ENCODE measurements around the gene GLTPD2.
"Not testable (repeated sequence)": the region's sequence is repeated elsewhere in the genome, so short reads cannot be mapped to it uniquely, and the experiment has no call there.

Gene GLTPD2

GRCh38 chr17:4808378-4808767 lies 19.6 kb downstream of the GLTPD2 start:
- DNase-seq, result no peak

- no peak for DNase-seq
Measured at GRCh38 chr17:4810696-4811290, 22.0 kb downstream of the GLTPD2 start.

GRCh38 chr17:4811471-4811870 lies 22.7 kb downstream of the GLTPD2 start:
- DNase-seq, result no peak

GRCh38 chr17:4812690-4813089 lies 23.9 kb downstream of the GLTPD2 start:
- DNase-seq, result no peak

- no peak for DNase-seq
Measured at GRCh38 chr17:4815043-4815675, 26.4 kb downstream of the GLTPD2 start.

- no peak for DNase-seq
Measured at GRCh38 chr17:4816826-4817225, 28.1 kb downstream of the GLTPD2 start.

GRCh38 chr17:4818276-4818675 lies 29.5 kb downstream of the GLTPD2 start:
- DNase-seq, result no peak

- no peak for DNase-seq
Measured at GRCh38 chr17:4822835-4823234, 34.1 kb downstream of the GLTPD2 start.

- no peak for DNase-seq
Measured at GRCh38 chr17:4823373-4824089, 34.8 kb downstream of the GLTPD2 start.

- DNase-seq, result no peak
Measured at GRCh38 chr17:4827399-4827798, 38.6 kb downstream of the GLTPD2 start.

GRCh38 chr17:4832829-4833177 lies 44.0 kb downstream of the GLTPD2 start:
- DNase-seq, result not testable (repeated sequence)

- DNase-seq, result peak; percentile 92
Measured at GRCh38 chr17:4833178-4833940, 44.6 kb downstream of the GLTPD2 start, which contains the start of gene MINK1. Gene MINK1 (plus strand): TSS chr17:4833340. CDS start chr17:4833584, 244 bp downstream.

GRCh38 chr17:4833941-4834680 lies 45.3 kb downstream of the GLTPD2 start:
- DNase-seq, result peak; percentile 69

GRCh38 chr17:4834681-4835020 lies 45.9 kb downstream of the GLTPD2 start:
- no peak for DNase-seq

- DNase-seq, result no peak
Measured at GRCh38 chr17:4836221-4836620, 47.5 kb downstream of the GLTPD2 start.

GRCh38 chr17:4837471-4838308 lies 48.9 kb downstream of the GLTPD2 start:
- DNase-seq, result no peak

GRCh38 chr17:4838309-4838785 lies 49.6 kb downstream of the GLTPD2 start:
- DNase-seq, result no peak

GRCh38 chr17:4839221-4839620 lies 50.5 kb downstream of the GLTPD2 start:
- DNase-seq, result no peak
